Cortex of kidney (tissue), 1 donor: Measurements from ENCODE around the gene CCDC57.

Experiments used
- DNase-seq: peaks from one replicate; lab custom pipeline; 2025; lab: John Stamatoyannopoulos, UW

CCDC57 gene

GRCh38 chr17:82246365-82247181 is 33.9 kb upstream of the CCDC57 start:
- no peak for DNase-seq

- DNase-seq: no peak
These were observed 33.4 kb upstream of the CCDC57 start for GRCh38 chr17:82246040-82246364.

DNA sequence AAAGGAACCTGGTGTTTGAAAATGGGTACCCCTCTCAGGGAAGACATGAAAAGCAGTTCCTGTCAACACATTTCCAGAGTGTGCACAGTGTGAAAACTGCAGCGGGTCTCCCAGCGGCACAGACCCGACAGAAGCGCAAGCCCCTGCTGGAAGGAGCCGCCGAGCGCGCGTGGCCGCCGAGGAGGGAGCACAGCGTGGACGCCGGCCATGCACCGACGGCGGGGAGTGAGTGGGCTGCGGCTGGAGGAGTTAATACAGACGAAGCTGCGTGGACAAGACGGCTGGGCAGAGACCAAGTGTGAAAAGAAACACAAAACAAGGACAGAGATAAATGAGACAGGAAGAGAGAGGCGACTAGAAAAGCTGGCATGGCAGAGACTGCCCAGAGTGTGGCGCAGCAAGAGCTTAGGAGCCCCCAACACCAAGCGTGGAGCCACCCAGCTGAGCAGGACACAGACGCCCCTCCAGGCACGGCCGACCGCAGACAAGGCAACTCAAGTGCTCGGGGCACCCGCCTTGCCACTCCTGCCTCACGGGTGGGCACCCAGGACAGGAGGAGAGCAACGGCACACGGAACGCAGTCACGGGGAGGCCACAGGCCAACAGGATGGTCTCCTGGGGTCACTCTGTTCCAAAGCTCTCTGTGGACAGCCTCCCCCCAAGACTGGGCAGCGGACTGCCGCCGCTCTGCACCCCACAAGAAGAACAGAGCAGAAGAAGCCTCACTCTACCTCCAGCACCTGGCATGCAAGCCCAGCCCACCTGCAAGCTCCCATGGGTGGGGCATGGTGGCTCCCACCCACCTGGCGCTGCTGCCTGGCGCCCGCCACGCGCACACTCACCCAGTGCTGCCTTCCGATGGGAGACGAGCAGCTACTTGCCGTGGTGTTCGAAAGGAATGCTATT is 32.7 kb upstream of the CCDC57 start:
- DNase-seq: no peak

DNA sequence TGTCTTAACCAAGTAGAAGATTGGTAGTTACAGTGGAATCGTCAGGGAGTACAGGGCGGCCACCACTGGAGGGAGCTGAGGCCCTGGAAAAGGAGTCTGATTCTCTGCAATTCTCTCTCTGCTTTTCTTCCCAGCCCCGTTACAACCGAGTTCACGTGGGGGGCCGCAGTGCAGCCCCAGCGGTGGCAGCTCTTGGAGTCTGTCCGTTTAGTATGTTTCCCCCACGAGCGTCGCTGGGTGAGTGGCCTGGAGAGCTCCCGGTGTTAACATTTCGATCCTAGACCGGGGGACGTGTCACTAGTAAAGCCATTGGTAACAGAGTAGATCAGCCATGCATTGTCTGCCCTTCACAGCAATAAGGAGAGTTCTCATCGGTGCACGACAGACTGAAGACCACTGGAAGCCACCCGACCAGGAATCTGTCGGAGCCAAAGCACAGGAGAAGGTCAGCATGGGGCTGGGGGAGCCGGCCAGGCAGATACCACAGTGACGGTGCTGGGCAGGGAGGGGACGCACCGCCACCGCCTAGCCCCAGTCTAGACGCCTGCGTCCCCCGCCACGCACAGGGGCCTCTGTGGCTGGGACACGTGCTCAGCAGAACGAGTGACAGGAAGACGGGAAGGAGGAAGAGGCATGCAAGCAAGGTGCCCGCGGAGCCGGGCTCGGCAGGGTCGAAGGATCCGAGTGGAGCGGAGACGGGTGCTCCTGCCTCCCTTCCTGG is 31.9 kb upstream of the CCDC57 start:
- DNase-seq: no peak

DNA sequence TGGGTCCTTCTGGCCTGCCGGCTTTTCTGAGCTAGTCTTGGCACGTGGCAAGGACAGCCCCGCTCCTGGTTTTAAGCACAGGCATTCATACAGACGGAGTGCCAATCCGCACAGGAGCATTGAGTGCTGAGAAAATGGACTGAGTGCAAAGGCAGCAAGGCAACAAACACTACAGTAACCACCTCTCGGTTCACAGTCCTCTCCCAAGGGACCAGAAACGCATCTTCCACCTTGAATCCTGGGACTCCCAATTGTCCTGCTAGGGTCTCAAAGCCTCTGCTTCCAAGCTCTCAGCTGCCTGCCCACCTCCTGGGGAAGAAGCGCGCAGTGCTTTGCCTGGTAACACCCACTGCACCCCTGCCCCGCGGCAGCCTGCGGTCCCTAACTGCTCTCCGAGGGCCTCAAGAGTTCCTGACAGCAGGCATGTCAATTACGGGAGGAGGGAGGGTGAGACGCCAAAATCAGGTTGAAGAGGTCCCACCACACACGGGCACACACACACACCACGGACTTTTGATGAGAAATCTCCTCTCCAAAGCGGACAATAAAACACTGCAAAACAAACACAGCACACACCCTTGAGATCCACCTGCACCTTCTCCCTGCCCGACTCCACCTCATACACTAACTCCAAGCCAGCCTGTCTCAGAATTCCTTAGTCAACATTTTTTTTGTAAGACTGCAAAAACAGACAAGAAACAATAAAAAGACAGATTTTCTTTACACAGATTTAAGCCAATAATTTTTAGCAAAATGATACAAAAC is 31.2 kb upstream of the CCDC57 start:
- no peak for DNase-seq

DNA sequence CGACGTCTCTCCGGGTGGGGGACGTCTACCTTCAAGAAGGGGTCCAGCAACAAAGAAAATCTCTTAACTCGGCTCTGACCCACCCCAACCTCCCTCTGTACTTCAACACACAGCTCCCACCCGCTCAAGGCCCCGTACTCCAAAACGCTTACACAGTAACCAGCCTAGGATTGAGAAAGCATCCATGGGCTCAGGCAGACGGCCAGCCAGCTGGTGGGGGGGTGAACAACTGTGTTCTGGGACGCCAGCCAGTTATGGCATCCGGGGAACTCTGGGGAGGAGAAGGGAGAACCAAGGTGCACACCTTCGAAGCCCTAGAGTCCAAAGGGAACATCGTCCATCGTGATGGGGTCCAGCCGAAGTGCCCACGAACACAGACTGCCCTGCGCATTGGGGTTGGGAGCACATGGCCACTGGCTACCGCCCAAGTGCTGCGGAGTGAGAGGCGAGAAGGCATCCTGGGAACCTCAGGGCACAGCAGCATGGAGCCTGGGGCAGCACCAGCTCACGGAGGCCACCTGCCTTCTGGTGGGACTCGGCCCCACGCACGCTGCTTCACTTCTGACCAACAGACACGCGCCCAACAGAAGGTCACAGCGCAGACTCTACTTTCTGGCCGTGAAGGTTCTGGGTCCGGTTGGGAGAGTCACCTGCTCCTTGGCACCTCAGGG is 30.5 kb upstream of the CCDC57 start:
- DNase-seq: no peak

DNA sequence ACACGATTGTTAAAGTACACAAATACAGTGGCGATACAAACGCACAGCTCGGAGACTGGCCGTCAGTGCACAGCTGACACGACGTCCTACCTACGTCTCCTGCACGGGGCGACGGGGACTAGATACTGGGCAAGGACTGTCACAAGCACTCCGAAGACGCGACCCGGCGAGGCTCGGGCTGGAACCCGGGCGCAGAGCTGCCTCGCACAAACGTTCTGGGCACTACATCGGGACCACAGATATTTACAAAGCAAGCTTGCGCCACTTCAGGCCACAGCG is 30.0 kb upstream of the CCDC57 start:
- DNase-seq: no peak

DNA sequence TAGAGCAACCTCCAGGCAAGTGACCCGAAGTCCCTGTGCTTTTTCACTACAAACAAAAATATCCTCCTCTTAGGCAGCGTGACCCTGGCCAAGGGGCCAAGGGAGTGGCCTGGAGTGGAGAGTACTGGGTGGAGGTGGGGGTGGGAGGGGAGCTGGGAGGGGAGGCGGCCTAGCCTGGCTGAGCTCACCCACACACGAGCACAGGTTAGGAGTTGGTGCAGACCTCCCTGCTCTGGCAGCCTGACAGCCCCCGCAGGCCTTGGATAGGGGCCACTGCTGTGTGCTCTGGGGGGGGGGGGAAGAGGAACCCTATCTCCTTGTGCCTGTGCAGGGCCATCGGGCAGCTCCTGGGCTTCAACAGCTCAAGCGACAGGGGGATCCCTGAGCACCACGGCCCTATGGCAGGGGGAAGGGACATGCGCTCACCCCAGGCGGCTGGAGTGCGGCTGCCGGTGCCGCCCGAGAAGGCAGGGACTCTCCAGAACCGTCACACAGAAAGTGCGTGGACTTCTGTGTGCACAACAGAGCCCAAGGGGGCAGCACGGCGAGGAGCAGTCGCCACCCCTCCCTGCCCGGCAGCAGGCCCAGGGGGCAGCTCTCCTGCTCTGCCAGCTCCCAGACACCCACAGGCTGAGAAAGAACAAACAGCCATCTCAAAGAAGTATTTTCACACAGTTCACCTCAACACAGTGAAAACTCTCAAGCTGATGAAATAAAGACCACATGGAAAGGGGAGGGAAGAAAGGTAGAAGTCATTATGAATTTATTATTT is 29.5 kb upstream of the CCDC57 start:
- no peak for DNase-seq

- no peak for DNase-seq
These were observed 28.7 kb upstream of the CCDC57 start for GRCh38 chr17:82241183-82241925.

GRCh38 chr17:82240506-82241182 is 28.0 kb upstream of the CCDC57 start:
- DNase-seq: no peak

DNA sequence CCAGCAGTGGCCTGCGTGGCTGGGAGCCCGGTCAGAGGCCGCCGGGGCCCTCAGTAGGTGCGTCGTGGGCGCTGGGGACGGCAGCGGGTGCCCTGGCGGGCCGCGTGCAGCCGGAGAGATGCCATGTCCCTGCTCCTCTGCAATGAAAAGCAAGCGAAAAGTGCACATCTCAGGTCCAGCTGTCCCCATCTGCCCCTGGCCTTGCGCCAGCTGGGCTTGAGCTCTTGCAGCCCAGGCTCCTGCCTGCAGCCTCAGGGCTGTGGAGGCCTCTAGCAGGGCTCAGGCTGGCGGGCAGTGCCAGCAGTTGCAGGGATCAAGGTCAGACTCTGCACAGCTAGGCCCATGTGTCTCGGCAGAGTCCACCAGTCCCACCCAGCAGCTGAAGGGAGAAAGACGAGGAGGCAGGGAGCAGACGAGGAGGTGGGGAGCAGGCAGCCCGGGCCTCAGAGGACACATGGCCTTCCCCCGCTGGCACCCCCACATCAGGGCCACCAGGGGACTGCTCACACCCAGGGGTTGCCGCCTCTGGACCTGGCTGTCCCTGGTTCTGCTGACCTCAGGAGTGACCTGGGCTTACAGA is 27.4 kb upstream of the CCDC57 start:
- no peak for DNase-seq

- DNase-seq: no peak
These were observed 26.8 kb upstream of the CCDC57 start for GRCh38 chr17:82239401-82239925.

DNA sequence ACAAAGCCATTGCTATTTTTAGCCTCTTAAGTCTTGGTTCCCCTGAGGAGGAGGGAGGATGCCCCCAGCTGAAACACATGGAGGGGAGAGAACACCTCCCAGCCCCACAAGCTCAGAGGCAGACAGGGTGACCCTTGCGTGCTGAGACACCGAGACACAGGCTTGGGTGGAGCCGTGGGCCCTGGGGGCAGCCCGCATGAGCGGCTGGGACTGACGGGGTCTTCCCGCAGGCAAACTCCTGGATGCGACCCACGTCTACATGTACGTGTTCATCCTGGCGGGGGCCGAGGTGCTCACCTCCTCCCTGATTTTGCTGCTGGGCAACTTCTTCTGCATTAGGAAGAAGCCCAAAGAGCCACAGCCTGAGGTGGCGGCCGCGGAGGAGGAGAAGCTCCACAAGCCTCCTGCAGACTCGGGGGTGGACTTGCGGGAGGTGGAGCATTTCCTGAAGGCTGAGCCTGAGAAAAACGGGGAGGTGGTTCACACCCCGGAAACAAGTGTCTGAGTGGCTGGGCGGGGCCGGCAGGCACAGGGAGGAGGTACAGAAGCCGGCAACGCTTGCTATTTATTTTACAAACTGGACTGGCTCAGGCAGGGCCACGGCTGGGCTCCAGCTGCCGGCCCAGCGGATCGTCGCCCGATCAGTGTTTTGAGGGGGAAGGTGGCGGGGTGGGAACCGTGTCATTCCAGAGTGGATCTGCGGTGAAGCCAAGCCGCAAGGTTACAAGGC is 26.0 kb upstream of the CCDC57 start:
- no peak for DNase-seq

DNA sequence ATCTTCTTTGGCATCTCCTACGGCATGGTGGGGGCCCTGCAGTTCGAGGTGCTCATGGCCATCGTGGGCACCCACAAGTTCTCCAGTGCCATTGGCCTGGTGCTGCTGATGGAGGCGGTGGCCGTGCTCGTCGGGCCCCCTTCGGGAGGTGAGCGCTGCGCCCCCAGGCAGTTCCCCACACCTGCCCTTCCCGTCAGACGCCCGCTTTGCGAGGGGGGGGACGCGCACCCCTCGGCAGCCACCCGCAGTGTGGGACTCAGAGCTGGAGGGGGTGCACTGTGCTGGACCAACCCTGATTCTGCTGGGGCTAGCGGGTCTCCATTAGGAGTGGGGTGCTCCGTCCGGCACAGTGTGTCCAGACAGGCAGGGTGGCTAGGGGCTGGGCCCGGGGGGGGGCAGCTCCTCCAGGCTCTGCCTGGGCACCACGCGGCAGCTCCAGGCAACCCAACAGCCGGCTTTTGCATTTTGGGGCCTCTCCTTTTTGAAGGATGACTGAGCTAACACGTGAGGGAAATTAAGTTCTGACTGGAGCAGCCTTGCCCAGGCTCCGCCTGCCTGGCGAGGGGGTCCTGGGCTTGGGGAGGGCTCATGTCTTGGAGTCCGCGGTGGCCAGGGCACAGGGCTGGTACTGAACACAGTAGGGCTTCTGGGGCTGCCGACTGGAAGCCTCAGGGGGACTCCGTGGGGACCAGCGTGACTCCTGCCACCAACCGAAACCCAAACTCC is 25.3 kb upstream of the CCDC57 start:
- DNase-seq: no peak

DNA sequence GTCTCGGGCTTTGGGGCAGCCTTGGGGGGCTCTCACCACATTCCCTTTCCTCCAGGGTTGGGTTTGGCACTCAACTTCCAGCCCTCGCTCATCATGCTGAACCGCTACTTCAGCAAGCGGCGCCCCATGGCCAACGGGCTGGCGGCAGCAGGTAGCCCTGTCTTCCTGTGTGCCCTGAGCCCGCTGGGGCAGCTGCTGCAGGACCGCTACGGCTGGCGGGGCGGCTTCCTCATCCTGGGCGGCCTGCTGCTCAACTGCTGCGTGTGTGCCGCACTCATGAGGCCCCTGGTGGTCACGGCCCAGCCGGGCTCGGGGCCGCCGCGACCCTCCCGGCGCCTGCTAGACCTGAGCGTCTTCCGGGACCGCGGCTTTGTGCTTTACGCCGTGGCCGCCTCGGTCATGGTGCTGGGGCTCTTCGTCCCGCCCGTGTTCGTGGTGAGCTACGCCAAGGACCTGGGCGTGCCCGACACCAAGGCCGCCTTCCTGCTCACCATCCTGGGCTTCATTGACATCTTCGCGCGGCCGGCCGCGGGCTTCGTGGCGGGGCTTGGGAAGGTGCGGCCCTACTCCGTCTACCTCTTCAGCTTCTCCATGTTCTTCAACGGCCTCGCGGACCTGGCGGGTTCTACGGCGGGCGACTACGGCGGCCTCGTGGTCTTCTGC is 24.6 kb upstream of the CCDC57 start:
- DNase-seq: no peak

GRCh38 chr17:82236142-82236971 is 23.7 kb upstream of the CCDC57 start:
- no peak for DNase-seq
